ENCODE measurements around the gene SMARCA2. TPM values are rescaled to one million over a fixed set of nuclear protein-coding genes. Genes with fewer than 3 reads are reported as not detected.

The SMARCA2 gene
- total and polyA plus RNA-seq, 8 donors, result 20.5 to 242 (median 78.5) TPM

- no peak overlapping the region for H3K27ac ChIP-seq
- peaks cover 0 to 6% (median 0%) of the 10 kb centered on the region in 4 donors for H3K4me1 ChIP-seq
- intact Hi-C loops (cut with DNase I; ENCODE audit: low total_unique reads), result no loop called here
- H3K4me3 ChIP-seq, result no peak overlapping the region
- 84 to 92% (median 87%) methylated on average over 3 of the region's 3 CpGs for WGBS, 5 donors
- H3K9me3 ChIP-seq, result no peaks in the 10 kb centered on the region
- DNase-seq, result no peak
- no peaks in the 10 kb centered on the region for H3K36me3 ChIP-seq
- H3K27me3 ChIP-seq, result no peaks in the 10 kb centered on the region
- no peak for TF ChIP-seq POLR2AphosphoS5 (IDR thresholded peaks at IDR 0.05)
Observed at GRCh38 chr9:2217540-2217939, 202.4 kb downstream of the SMARCA2 start.

DNA sequence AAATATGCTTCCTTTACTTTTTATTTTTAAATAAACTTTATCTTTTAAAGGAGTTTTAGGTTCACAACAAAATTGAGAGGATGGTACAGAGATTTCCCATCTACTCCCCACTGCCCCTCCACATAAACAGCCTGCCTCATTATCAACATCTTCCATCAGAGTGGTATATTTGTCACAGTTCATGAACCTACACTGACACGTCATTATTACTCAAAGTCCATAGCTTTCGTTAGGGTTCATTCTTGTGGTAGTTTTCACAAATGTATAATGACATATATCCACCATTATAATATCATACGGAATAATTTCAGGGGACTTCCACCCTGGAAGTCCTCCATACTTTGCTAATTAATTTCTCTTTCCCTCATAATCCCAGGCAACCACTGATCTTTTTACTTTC is 204.9 kb downstream of the SMARCA2 start:
- WGBS, 5 donors, result 69 to 92% (median 77%) methylated on average over 3 of the region's 3 CpGs
- H3K27ac ChIP-seq, result no peak overlapping the region
- intact Hi-C loops (cut with DNase I; ENCODE audit: low total_unique reads), result no loop called here
- DNase-seq, result no peak
- no peaks in the 10 kb centered on the region for H3K27me3 ChIP-seq
- no peaks in the 10 kb centered on the region for H3K36me3 ChIP-seq
- no peaks in the 10 kb centered on the region for H3K9me3 ChIP-seq
- TF ChIP-seq CTCF (IDR thresholded peaks at IDR 0.05), result no peak
- TF ChIP-seq EP300 (IDR thresholded peaks at IDR 0.05), result no peak
- no peak for TF ChIP-seq POLR2AphosphoS5 (IDR thresholded peaks at IDR 0.05)
- no peak for TF ChIP-seq POLR2A (IDR thresholded peaks at IDR 0.05)
- H3K4me3 ChIP-seq, result no peak overlapping the region
- no peaks in the 10 kb centered on the region for H3K4me1 ChIP-seq

DNA sequence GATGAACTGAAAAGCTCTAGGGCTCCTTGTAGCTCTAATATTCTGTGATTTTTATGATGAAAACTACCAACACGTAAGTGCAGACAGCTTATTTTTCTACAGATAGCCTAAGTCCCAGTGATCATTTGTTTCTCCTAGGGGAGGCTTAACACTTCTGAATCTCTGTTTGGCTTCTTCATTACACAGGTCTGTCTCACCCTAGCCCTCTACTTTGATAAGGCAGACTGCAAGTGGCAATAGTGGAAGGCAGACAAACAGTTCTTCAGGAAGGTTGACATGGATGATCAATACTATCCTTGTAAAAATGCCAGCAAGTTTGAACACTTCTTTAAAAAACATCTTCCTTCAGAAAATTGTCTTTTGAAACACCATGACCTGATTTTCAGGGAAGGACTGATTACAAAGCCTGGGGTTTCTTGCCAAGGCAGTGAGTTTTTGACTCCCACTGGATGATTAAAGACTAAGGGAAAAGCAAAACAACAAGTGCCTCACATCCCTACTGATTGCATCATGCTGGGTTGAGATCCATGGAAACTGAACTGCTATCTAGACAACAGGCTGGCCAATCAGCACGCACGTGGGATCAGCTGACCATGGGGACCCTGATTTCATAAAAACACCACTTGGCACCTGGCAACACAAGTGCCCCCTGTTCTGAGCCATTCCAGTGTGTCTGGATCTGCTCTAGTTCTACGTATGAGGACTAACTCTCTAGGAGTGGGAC is 212.2 kb downstream of the SMARCA2 start:
- H3K36me3 ChIP-seq, result no peaks in the 10 kb centered on the region
- no peaks in the 10 kb centered on the region for H3K27me3 ChIP-seq
- no peak for TF ChIP-seq EP300 (IDR thresholded peaks at IDR 0.05)
- TF ChIP-seq CTCF (IDR thresholded peaks at IDR 0.05), result no peak
- TF ChIP-seq POLR2AphosphoS5 (IDR thresholded peaks at IDR 0.05), result no peak
- DNase-seq, result peak in 1 of 2 donors; percentile 49
- peaks cover 0 to 39% (median 15%) of the 10 kb centered on the region in 4 donors for H3K4me1 ChIP-seq
- peak overlapping the region in 3 of 5 donors; percentile 74 to 80 (median 78) for H3K27ac ChIP-seq
- H3K4me3 ChIP-seq, result no peak overlapping the region
- H3K9me3 ChIP-seq, result no peaks in the 10 kb centered on the region
- intact Hi-C loops (cut with DNase I; ENCODE audit: low total_unique reads), result no loop called here
- WGBS, 5 donors, result 62 to 96% (median 83%) methylated on average over 4 of the region's 4 CpGs

DNA sequence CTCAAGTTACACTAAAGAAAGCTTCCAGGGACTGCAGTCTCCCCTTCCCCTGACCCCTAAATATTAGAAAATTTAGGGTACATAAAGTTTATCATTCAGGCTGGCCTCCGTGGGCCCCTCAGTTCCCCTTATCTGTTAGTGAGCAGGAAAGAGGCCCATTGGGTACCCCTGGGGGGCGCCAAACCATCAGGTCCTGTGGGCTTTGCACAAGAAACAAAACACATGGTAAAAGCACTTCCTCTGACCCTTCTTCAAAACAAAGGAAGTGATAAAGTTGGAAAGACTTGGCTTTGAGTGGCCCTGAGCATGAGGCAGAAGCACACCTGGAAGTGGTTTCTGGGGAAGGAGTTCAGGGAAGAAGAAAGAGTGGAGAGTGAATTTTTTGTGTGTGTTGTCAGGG is 213.0 kb downstream of the SMARCA2 start:
- Histone ChIP-seq H3K9me3 (no peaks in the 10 kb centered on the region), H3K27ac (peak overlapping the region; percentile 38 to 80 (median 76)), H3K4me1 (peaks cover 0 to 46% (median 15%) of the 10 kb centered on the region in 4 donors), H3K36me3 (no peaks in the 10 kb centered on the region), H3K27me3 (no peaks in the 10 kb centered on the region), H3K4me3 (no peak overlapping the region)
- intact Hi-C loops (cut with DNase I; ENCODE audit: low total_unique reads), result no loop called here
- DNase-seq, result peak in 1 of 2 donors; percentile 46
- WGBS, 5 donors, result 29 to 49% (median 37%) methylated on average over 2 of the region's 2 CpGs
- TF ChIP-seq POLR2AphosphoS5 (IDR thresholded peaks at IDR 0.05) (no peak), CTCF (IDR thresholded peaks at IDR 0.05) (peak in 2 of 7 experiments; percentile 9 to 14)

DNA sequence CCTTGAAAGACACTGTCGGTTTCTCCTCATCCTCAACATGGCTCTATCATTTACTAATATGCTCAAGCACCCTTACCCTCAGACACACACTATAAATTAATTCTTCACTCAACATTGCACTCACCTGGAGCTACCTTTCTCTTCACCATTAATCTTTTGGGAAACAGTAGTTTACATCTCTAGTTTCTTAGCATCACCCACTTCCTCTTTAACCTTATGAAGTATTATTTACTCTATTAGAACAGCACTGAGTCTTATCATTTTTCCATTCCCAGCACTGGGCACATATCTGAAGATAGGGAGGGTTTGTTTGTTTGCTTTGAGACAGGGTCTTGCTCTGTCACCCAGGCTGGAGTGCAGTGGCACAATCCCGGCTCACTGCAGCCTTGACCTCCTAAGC is 213.5 kb downstream of the SMARCA2 start:
- intact Hi-C loops (cut with DNase I; ENCODE audit: low total_unique reads), result no loop called here
- Histone ChIP-seq H3K9me3 (no peaks in the 10 kb centered on the region), H3K27ac (peak overlapping the region; percentile 60 to 80 (median 76)), H3K27me3 (no peaks in the 10 kb centered on the region), H3K4me3 (no peak overlapping the region), H3K36me3 (no peaks in the 10 kb centered on the region), H3K4me1 (peaks cover 0 to 50% (median 15%) of the 10 kb centered on the region in 4 donors)
- TF ChIP-seq POLR2AphosphoS5 (IDR thresholded peaks at IDR 0.05) (no peak), CTCF (IDR thresholded peaks at IDR 0.05) (no peak), POLR2A (IDR thresholded peaks at IDR 0.05) (no peak), EP300 (IDR thresholded peaks at IDR 0.05) (no peak)
- 58 to 75% (median 61%) methylated on average over 2 of the region's 2 CpGs for WGBS, 5 donors
- peak in 1 of 2 donors; percentile 32 for DNase-seq
